VCaP (cell line): ENCODE results near the gene MTCL3.
"Not testable (repeated sequence)": the region's sequence is repeated elsewhere in the genome, so short reads cannot be mapped to it uniquely, and the experiment has no call there.

Experiments
- H3K27ac ChIP-seq: fragments of 450-650 bp; 2 replicates; pipeline ENCODE4 v1.5.1; 2017
- CTCF ChIP-seq: fragments of 450-650 bp; conservative IDR thresholded peaks from 2 replicates; pipeline ENCODE4 v1.5.1; 2017; ENCODE audit warnings: mild to moderate bottlenecking, moderate library complexity

Gene MTCL3

DNA sequence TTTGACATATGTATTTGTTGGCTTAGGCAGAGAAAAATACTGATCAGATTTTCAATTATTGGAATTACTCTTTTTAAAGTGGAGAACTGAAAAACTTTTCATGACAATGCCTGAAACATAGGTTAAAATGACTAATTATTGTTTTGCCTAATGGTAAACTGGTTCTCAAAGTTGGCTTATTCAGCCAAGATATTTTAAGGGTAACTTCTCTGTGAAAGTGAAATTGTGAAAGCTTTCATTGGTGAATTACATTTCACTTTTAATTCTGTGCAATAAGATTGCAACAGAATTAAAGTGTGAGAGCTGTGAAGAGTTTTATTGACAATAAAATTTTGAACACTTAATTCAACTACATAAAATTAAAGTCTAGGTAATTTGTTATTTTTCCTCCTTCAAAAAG, 84.5 kb downstream of the MTCL3 start:
- no peak for TF ChIP-seq CTCF
- no peak overlapping the region for H3K27ac ChIP-seq

- not testable (repeated sequence) for H3K27ac ChIP-seq
Measured at GRCh38 chr6:127428562-127428961, 90.6 kb downstream of the MTCL3 start.

- TF ChIP-seq CTCF = no peak
- peak overlapping the region; percentile 87 for H3K27ac ChIP-seq
Measured at GRCh38 chr6:127423921-127424320, 95.2 kb downstream of the MTCL3 start.
